ENCODE measurements around the gene ARHGAP26.

Gene ARHGAP26

GRCh38 chr5:143008809-143009521, 238.8 kb downstream of the ARHGAP26 start:
- TF ChIP-seq CTCF (IDR thresholded peaks at IDR 0.05), result no peak

- TF ChIP-seq CTCF (IDR thresholded peaks at IDR 0.05), result no peak
These were observed 240.2 kb downstream of the ARHGAP26 start for GRCh38 chr5:143010351-143010750.

GRCh38 chr5:143011585-143011984, 241.4 kb downstream of the ARHGAP26 start:
- no peak for TF ChIP-seq CTCF (IDR thresholded peaks at IDR 0.05)

GRCh38 chr5:143013176-143013891, 243.2 kb downstream of the ARHGAP26 start:
- TF ChIP-seq CTCF (IDR thresholded peaks at IDR 0.05), result no peak

- peak; percentile 50; the same call in 1 of the 2 replicates for TF ChIP-seq CTCF (IDR thresholded peaks at IDR 0.05)
These were observed 244.0 kb downstream of the ARHGAP26 start for GRCh38 chr5:143014017-143014651.

- TF ChIP-seq CTCF (IDR thresholded peaks at IDR 0.05), result peak; percentile 61; the same call in 1 of the 2 replicates
These were observed 246.8 kb downstream of the ARHGAP26 start for GRCh38 chr5:143016777-143017516.

- no peak for TF ChIP-seq CTCF (IDR thresholded peaks at IDR 0.05)
These were observed 247.4 kb downstream of the ARHGAP26 start for GRCh38 chr5:143017541-143017940.
